Psoas muscle (tissue), 8 donors: ENCODE results near the gene WASF2. TPM values are rescaled to one million over a fixed set of nuclear protein-coding genes. Genes with fewer than 3 reads are reported as not detected.

Experiments used
- ATAC-seq, 4 donors: fragments of 200-7000 bp; cut with Tn5 transposase; one replicate each; pipeline ENCODE4 v1.9.1; 2020; ENCODE audit warnings: moderate library complexity in 3 of 4, mild to moderate bottlenecking in 2 of 4
- DNase-seq, 2 donors: peaks; one replicate each; pipeline ENCODE4 v3.0.0-alpha.2; 2020
- H3K27ac ChIP-seq: fragments of 200-600 bp; one replicate; pipeline ENCODE4 v1.8.0; 2022
- H3K27me3 ChIP-seq, 3 donors: fragments of 200-600 bp in 1 of 3; one replicate each; pipeline versions ENCODE4 v1.6.1 to v1.8.0; 2013 to 2022; ENCODE audit warnings: low read length in 2 of 3, mild to moderate bottlenecking in 2 of 3, moderate library complexity in 1 of 3; ENCODE audit not compliant: insufficient read depth in 3 of 3
- H3K36me3 ChIP-seq, 2 donors: fragments of 200-600 bp in 1 of 2; one replicate each; pipeline versions ENCODE4 v1.6.1 to v1.8.0; 2013 to 2022; ENCODE audit warnings: low read depth in 1 of 2, mild to moderate bottlenecking in 1 of 2, moderate library complexity in 1 of 2; ENCODE audit not compliant: insufficient read depth in 1 of 2
- H3K4me1 ChIP-seq: fragments of 200-600 bp; one replicate; pipeline ENCODE4 v1.8.0; 2022
- H3K4me3 ChIP-seq: fragments of 200-600 bp; one replicate; pipeline ENCODE4 v1.8.0; 2022; ENCODE audit warnings: mild to moderate bottlenecking
- H3K9me3 ChIP-seq: fragments of 200-600 bp; one replicate; pipeline ENCODE4 v1.8.0; 2022
- WGBS, 3 donors: extraction: QIAGEN DNeasy Blood & Tissue Kit; methylation state at CpG; one replicate each; pipeline versions ENCODE4 v1.1.6 to v1.1.7; 2013; 5-methylcytosine and 5-hydroxymethylcytosine counted together
- intact Hi-C, 2 donors: fragments of 100-400 bp; cut with DNase I; formaldehyde crosslinking; loops; one replicate each; pipeline versions ENCODE4 v1.11.0 to v1.14.2; 2022
- polyA plus RNA-seq, 3 donors: library from polyadenylated mRNA; stranded (reverse); fragments of 200-250 nt; gene quantifications; one replicate each; pipeline ENCODE4 v1.2.3, GENCODE V29; 2013
- total RNA-seq, 4 donors: library from RNA; stranded (reverse); fragmentation: NEBNext Ultra II Directional in 2 of 4; extraction: Animal tissue kit (Norgen Biotek cat#: 25700) in 2 of 4; gene quantifications; one replicate each; pipeline versions ENCODE4 v1.2.1 to v1.2.4, GENCODE V29; 2021 to 2023
- TF ChIP-seq, protein P1 (sequence below): fragments of 200-600 bp; IDR thresholded peaks from one replicate; pipeline ENCODE4 v1.8.0; 2022; ENCODE audit warnings: antibody characterized with exemption
- donor health status: healthy with polysubstance abuse.
- donor health status: DM: no; HTN: no; CAD: no; lungs with moderate emphysema.
- donor health status: Bipolar disorder and iron deficiency.
- donor health status: healthy.
- donor health status: DM: yes; HTN: yes; CAD: no.
- donor health status: DM: no; HTN: no; CAD: no.
- donor health status: DM: no; HTN: no; CAD: no.
- donor health status: DM: yes; HTN: yes; CAD: no.

The WASF2 gene
- total and polyA plus RNA-seq, 7 donors: 7.9 to 40.6 (median 29.4) TPM

DNA sequence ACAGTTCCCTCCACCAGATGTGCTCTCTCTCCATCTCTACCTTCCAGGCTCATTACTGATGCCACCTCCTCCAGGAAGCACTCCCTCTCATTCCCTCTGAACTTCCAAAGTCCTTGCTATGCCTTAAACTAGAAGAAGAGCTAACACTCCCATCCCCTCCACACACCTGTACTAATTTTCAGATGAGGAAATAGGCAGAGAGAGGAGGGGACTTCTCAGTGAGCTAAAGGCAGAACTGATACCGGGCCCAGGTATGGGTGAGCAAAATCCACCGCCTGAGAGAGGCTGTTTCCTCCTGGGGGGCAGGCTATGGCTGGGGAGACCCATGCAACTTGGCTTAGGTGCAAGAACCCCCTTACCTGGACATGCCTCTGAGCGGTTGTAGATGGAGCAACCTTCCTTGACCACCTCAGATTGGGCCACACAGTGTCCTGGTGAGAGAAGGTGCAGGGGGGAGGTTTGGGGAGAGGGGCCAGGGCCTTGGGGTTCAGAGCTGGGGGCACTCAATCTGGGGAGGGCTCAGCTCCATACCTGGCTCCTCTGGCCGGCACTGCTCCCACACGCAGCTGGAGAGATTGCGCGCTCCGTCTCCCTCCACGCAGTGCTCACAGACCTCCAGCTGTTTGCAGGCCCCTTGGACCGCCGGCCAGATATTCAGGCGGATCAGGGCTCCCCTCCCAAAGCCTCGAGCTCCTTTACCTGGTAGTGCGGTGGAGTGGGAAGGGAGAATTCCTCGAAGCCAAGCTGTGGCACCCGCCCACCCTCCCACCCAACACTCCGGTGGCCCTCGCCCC lies 107.8 kb downstream of the WASF2 start:
- Histone ChIP-seq H3K9me3 (no peaks in the 10 kb centered on the region), H3K4me1 (peaks cover 8% of the 10 kb centered on the region), H3K36me3 (no peaks in the 10 kb centered on the region), H3K27ac (no peak overlapping the region), H3K4me3 (no peak overlapping the region), H3K27me3 (no peaks in the 10 kb centered on the region)
- intact Hi-C loops: loop anchor here in 1 of 2 donors (10.0 kb wide), 1 partner anchor 277 kb away; no protein-coding TSS in a partner anchor
- WGBS, 3 donors: 74 to 79% (median 77%) methylated on average over 14 to 18 of the region's 18 CpGs
- no peak for DNase-seq
- TF ChIP-seq, protein P1, sequence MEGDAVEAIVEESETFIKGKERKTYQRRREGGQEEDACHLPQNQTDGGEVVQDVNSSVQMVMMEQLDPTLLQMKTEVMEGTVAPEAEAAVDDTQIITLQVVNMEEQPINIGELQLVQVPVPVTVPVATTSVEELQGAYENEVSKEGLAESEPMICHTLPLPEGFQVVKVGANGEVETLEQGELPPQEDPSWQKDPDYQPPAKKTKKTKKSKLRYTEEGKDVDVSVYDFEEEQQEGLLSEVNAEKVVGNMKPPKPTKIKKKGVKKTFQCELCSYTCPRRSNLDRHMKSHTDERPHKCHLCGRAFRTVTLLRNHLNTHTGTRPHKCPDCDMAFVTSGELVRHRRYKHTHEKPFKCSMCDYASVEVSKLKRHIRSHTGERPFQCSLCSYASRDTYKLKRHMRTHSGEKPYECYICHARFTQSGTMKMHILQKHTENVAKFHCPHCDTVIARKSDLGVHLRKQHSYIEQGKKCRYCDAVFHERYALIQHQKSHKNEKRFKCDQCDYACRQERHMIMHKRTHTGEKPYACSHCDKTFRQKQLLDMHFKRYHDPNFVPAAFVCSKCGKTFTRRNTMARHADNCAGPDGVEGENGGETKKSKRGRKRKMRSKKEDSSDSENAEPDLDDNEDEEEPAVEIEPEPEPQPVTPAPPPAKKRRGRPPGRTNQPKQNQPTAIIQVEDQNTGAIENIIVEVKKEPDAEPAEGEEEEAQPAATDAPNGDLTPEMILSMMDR: no peak
- ATAC-seq: no peak

DNA sequence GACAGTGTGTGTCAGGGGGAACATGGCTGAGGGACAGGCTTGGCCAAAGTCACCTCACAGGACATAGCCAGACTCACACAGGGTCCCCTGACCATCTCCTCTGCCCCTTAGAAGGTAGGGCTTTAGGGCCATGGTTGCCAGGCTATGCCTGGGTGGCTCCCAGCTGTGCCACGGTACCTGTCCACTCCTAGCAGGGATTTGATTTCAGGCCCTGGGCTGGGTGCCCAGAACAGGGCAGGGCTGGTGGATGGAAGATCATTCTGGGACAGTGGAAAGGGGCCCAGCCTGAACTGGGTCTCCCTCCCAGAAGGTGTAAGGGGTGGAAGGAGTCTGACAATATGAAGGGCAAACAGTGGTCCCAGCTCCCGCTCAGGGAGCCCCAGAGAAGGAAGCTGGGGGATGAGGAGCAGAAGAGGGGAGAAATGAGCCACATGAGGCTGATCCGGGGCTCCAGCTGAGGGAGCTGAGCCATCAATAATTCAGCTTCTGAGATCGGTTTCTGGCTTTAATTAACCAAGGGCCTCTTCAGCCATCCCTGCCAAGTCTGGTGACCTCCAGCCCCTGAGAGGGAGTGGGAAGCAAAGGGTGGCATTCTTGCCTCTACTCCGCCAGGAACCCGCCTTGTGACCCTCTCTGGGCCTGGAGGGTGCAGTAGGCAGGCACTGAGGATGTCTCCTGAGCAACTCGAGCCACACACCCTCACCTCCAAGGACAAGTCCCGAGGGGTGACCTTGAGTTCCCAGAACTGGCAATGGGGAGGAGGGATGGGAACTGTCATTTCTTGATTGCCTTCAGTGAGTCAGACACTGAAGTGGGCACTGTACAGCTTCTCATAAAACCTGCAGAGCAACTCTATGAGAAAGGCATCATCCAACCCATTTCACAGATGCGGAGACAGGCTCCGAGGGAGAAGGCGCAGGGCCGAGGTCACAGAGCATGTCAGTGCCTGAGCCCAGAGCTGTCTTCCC lies 108.9 kb downstream of the WASF2 start:
- 73 to 75% (median 73%) methylated on average over 12 of the region's 12 CpGs for WGBS, 3 donors
- DNase-seq (peak in 1 of 2 donors; percentile 73), ATAC-seq (peak; percentile 48 to 91 (median 85))
- Histone ChIP-seq H3K27me3 (no peaks in the 10 kb centered on the region), H3K36me3 (no peaks in the 10 kb centered on the region), H3K4me1 (peaks cover 8% of the 10 kb centered on the region), H3K9me3 (no peaks in the 10 kb centered on the region), H3K27ac (no peak overlapping the region), H3K4me3 (no peak overlapping the region)
- TF ChIP-seq, protein P1: no peak
- intact Hi-C loops: loop anchor here in 1 of 2 donors (10.0 kb wide), 1 partner anchor 276 kb away; no protein-coding TSS in a partner anchor

DNA sequence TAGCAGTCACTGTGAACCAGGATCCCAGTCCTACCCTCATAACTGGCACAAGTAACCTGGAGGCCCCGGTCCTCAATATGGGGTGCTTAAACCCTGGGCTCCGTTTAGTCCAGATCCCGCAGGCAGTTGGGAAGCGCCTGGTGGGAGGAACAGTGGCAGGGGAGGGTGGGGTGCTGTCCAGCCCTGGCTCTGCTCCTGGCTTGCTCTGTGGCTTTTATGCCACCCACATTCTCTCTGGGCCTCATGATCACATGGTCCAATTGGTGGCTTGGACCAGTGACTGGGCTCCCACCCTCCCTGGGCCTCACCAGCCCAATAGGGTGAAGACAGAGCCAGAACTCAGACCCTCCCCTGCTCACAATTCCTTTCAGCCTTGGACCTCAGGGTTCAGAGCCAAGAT lies 109.7 kb downstream of the WASF2 start:
- Histone ChIP-seq H3K27ac (no peak overlapping the region), H3K4me3 (no peak overlapping the region), H3K36me3 (no peaks in the 10 kb centered on the region), H3K27me3 (no peaks in the 10 kb centered on the region), H3K4me1 (peaks cover 8% of the 10 kb centered on the region), H3K9me3 (no peaks in the 10 kb centered on the region)
- TF ChIP-seq, protein P1: no peak
- DNase-seq (no peak), ATAC-seq (peak in 1 of 4 donors; percentile 5)
- intact Hi-C loops: loop anchor here in 1 of 2 donors (10.0 kb wide), 1 partner anchor 275 kb away; no protein-coding TSS in a partner anchor
- WGBS, 3 donors: 84 to 89% (median 85%) methylated on average over 4 of the region's 4 CpGs

DNA sequence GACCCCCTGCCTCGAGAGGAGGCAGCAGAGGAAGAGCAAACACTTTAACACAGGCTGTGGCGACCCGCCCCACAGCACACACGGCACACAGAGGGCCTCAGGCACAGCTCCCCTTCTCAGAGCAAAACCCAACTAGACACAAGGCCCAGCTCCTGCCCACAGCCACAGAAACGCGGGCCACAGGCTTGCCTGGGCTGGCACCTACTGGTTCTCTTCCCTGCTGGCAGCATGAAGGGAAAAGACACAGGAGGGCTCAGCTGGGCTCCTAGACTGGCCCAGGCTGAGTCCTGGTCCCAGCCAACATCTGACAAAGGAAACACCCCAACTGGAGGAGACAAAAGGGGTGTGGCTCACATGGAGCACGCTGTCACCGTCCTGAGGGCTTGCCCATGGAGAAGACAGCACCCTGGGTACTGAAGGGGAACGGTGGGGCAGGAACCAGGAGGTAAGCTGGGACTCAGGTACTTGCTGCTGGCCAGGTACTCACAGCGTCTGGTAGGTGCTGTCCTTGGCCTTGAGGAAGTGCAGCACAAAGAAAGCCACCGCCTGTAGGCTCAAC lies 110.3 kb downstream of the WASF2 start:
- Histone ChIP-seq H3K9me3 (no peaks in the 10 kb centered on the region), H3K4me3 (no peak overlapping the region), H3K27me3 (no peaks in the 10 kb centered on the region), H3K27ac (no peak overlapping the region), H3K36me3 (no peaks in the 10 kb centered on the region), H3K4me1 (peaks cover 8% of the 10 kb centered on the region)
- no peak for ATAC-seq
- DNase-seq: no peak
- intact Hi-C loops: loop anchor here in 1 of 2 donors (10.0 kb wide), 1 partner anchor 275 kb away; no protein-coding TSS in a partner anchor
- TF ChIP-seq, protein P1: no peak
- WGBS, 3 donors: 81 to 87% (median 82%) methylated on average over 11 of the region's 11 CpGs
